ENCODE data around the gene EEFSEC. TPM values are rescaled to one million over a fixed set of nuclear protein-coding genes. Genes with fewer than 3 reads are reported as not detected.

EEFSEC gene
- total RNA-seq, 2 experiments from 2014 or later, result 17.7 to 25.3 TPM

DNA sequence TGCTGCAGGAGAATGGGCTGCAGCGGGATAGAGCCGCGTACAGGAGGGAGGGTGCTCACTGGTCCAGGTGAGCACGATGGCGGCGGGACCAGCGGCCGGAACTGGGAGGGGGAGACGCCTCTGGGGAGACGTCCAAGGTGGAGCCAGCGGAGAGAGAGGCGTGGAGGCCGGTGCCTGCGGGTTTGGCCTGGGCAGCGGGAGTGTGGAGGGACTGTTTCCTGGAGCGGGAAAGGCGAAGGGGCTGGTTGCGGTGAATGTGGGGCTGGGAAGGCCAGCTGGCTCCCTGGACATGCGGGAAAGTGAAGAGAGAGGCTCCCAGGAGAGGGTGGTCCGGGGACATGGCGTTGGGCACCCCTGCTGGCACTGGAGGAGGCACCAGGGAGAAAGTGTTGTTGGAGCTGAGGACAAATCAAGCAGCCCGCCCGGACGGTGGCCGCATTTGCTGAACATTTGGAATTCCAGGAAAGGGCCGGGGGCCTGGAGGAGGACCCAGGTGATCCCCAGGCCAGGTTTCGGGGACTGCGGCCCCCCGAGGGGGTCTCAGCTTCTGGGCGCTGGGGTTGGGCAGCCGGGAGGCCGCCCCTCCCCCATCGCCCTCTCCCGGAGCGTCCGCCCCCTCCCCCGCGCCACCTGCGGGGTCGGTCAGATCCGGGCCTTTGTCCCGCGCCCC is 279.2 kb downstream of the EEFSEC start:
- H3K27ac ChIP-seq (ENCODE audit: low read depth, low read length, poor library complexity, severe bottlenecking), result no peak overlapping the region
- intact Hi-C loops (cut with micrococcal nuclease; ENCODE audit: unreplicated experiment), result no loop called here
- no peak overlapping the region for H2AFZ ChIP-seq (ENCODE audit: low read length)
- BruUV-seq (replicated peaks), result no TSS peak
- H3K9me3 ChIP-seq (ENCODE audit: low read length), result no peaks in the 10 kb centered on the region
- no peaks in the 10 kb centered on the region for H4K20me1 ChIP-seq (ENCODE audit: insufficient read depth, low read length)
- ChIA-PET POLR2A (interaction anchor here (0.7 kb wide), 1 partner anchor 277 kb away, joined by 3 read pairs; no protein-coding TSS in a partner anchor), CTCF (ENCODE audit: unreplicated experiment) (no interaction called here)
- no peaks in the 10 kb centered on the region for H3K4me1 ChIP-seq (ENCODE audit: insufficient read depth, low read length, poor library complexity, severe bottlenecking)
- DNase-seq (ENCODE audit: low spot score), result no peak
- H3K9me2 ChIP-seq (ENCODE audit: insufficient read depth, low read length), result no peaks in the 10 kb centered on the region
- TF ChIP-seq EZH2phosphoT487 (IDR thresholded peaks at IDR 0.05; ENCODE audit: borderline replicate concordance, low read depth, low read length), result no peak
- TF ChIP-seq, protein P1, sequence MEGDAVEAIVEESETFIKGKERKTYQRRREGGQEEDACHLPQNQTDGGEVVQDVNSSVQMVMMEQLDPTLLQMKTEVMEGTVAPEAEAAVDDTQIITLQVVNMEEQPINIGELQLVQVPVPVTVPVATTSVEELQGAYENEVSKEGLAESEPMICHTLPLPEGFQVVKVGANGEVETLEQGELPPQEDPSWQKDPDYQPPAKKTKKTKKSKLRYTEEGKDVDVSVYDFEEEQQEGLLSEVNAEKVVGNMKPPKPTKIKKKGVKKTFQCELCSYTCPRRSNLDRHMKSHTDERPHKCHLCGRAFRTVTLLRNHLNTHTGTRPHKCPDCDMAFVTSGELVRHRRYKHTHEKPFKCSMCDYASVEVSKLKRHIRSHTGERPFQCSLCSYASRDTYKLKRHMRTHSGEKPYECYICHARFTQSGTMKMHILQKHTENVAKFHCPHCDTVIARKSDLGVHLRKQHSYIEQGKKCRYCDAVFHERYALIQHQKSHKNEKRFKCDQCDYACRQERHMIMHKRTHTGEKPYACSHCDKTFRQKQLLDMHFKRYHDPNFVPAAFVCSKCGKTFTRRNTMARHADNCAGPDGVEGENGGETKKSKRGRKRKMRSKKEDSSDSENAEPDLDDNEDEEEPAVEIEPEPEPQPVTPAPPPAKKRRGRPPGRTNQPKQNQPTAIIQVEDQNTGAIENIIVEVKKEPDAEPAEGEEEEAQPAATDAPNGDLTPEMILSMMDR (conservative IDR thresholded peaks at IDR 0.05; ENCODE audit: low read length), result no peak
- H3K36me3 ChIP-seq (ENCODE audit: insufficient read depth, low read length), result no peaks in the 10 kb centered on the region
- no peak overlapping the region for H3K4me2 ChIP-seq (ENCODE audit: low read length)
- no peaks in the 10 kb centered on the region for H3K79me2 ChIP-seq (ENCODE audit: insufficient read depth, low read depth, low read length)
- no peak overlapping the region for H3K4me3 ChIP-seq (ENCODE audit: low read depth, low read length, poor library complexity, severe bottlenecking)

DNA sequence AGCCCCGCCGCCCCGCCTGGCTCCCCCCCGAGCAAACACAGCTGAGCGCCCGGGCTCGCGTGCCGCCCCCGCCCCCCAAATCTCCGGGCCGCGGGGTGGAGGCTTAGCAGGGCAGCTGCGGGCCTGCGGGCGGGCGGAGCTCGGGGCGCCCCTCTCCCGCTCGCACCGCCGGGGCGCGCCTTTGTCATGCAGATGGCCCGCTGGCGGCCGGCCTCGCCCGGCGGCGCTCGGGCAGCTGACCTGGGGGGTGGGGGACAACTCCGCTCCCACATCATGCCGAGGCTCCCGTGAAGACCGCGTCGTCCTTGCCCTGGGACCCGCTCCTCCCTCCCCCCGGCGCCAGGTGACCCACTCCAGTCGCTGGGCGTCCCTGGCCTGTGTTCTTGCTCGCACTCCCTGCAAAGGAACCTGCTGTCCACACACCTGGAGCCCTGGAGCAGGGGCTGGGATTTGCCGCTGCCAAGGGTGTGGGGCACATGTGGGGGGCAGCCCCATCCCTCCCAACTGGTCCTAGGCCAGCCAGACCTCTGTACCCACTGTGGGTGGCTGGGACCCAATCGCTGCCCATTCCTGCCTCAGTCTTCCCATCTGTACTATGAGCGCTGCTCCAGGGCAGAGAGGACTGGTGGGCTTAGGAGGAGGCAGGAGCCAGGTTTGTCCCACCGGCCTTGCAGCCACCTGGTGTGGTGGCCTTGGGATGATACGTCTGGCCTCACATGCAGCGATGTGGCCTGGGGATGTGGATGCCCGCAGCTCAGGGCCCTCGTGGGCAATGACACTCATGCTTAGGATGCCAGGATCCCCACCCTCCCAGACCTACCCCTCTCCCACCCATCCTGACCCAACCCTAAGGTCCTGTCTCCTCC is 279.9 kb downstream of the EEFSEC start:
- Histone ChIP-seq H3K9me2 (ENCODE audit: insufficient read depth, low read length) (no peaks in the 10 kb centered on the region), H3K4me3 (ENCODE audit: low read depth, low read length, poor library complexity, severe bottlenecking) (no peak overlapping the region), H3K4me1 (ENCODE audit: insufficient read depth, low read length, poor library complexity, severe bottlenecking) (no peaks in the 10 kb centered on the region), H3K27ac (ENCODE audit: low read depth, low read length, poor library complexity, severe bottlenecking) (no peak overlapping the region), H3K79me2 (ENCODE audit: insufficient read depth, low read depth, low read length) (no peaks in the 10 kb centered on the region), H3K36me3 (ENCODE audit: insufficient read depth, low read length) (no peaks in the 10 kb centered on the region), H3K4me2 (ENCODE audit: low read length) (no peak overlapping the region), H2AFZ (ENCODE audit: low read length) (no peak overlapping the region), H3K9me3 (ENCODE audit: low read length) (no peaks in the 10 kb centered on the region), H4K20me1 (ENCODE audit: insufficient read depth, low read length) (no peaks in the 10 kb centered on the region)
- ChIA-PET POLR2A (interaction anchor here (0.7 kb wide), 1 partner anchor 277 kb away, joined by 3 read pairs; no protein-coding TSS in a partner anchor), CTCF (ENCODE audit: unreplicated experiment) (no interaction called here)
- no peak for TF ChIP-seq EZH2phosphoT487 (IDR thresholded peaks at IDR 0.05; ENCODE audit: borderline replicate concordance, low read depth, low read length)
- TF ChIP-seq, protein P1 (conservative IDR thresholded peaks at IDR 0.05; ENCODE audit: low read length), result no peak
- intact Hi-C loops (cut with micrococcal nuclease; ENCODE audit: unreplicated experiment), result no loop called here
- DNase-seq (ENCODE audit: low spot score), result no peak
- no TSS peak for BruUV-seq (replicated peaks)

- BruUV-seq (replicated peaks), result no TSS peak
- H4K20me1 ChIP-seq (ENCODE audit: insufficient read depth, low read length), result no peaks in the 10 kb centered on the region
- no peaks in the 10 kb centered on the region for H3K9me3 ChIP-seq (ENCODE audit: low read length)
- intact Hi-C loops (cut with micrococcal nuclease; ENCODE audit: unreplicated experiment), result no loop called here
- DNase-seq (ENCODE audit: low spot score), result no peak
- H3K4me2 ChIP-seq (ENCODE audit: low read length), result no peak overlapping the region
- ChIA-PET POLR2A (no interaction called here), CTCF (ENCODE audit: unreplicated experiment) (no interaction called here)
- H3K79me2 ChIP-seq (ENCODE audit: insufficient read depth, low read depth, low read length), result no peaks in the 10 kb centered on the region
- no peaks in the 10 kb centered on the region for H3K9me2 ChIP-seq (ENCODE audit: insufficient read depth, low read length)
- TF ChIP-seq, protein P1 (conservative IDR thresholded peaks at IDR 0.05; ENCODE audit: low read length), result no peak
- TF ChIP-seq EZH2phosphoT487 (IDR thresholded peaks at IDR 0.05; ENCODE audit: borderline replicate concordance, low read depth, low read length), result no peak
- H3K4me1 ChIP-seq (ENCODE audit: insufficient read depth, low read length, poor library complexity, severe bottlenecking), result no peaks in the 10 kb centered on the region
- no peak overlapping the region for H3K27ac ChIP-seq (ENCODE audit: low read depth, low read length, poor library complexity, severe bottlenecking)
- H3K4me3 ChIP-seq (ENCODE audit: low read depth, low read length, poor library complexity, severe bottlenecking), result no peak overlapping the region
- no peak overlapping the region for H2AFZ ChIP-seq (ENCODE audit: low read length)
- no peaks in the 10 kb centered on the region for H3K36me3 ChIP-seq (ENCODE audit: insufficient read depth, low read length)
Observed at GRCh38 chr3:128433837-128434165, 280.5 kb downstream of the EEFSEC start.

Data from OCI-LY7 (cell line).